LNCaP clone FGC (cell line): Measurements from ENCODE around the gene KRT14.
"Not testable (repeated sequence)": the region's sequence is repeated elsewhere in the genome, so short reads cannot be mapped to it uniquely, and the experiment has no call there.

Experiments
- DNase-seq: peaks from one replicate; pipeline ENCODE4 v3.0.0-alpha.2; 2011; ENCODE audit warnings: low read depth
- H3K4me3 ChIP-seq: 2 replicates; pipeline ENCODE4 v1.5.1; 2011; ENCODE audit warnings: mild to moderate bottlenecking, low read depth, low read length, control low read depth
- CTCF ChIP-seq: IDR thresholded peaks from 2 replicates; pipeline ENCODE4 v1.5.1; 2012; ENCODE audit warnings: mild to moderate bottlenecking; ENCODE audit not compliant: control insufficient read depth, insufficient read depth; ENCODE audit errors: extremely low read depth

Gene KRT14

GRCh38 chr17:41619036-41619926 is 32.6 kb upstream of the KRT14 start:
- H3K4me3 ChIP-seq, result no peak overlapping the region
- no peak for TF ChIP-seq CTCF
- DNase-seq, result no peak

DNA sequence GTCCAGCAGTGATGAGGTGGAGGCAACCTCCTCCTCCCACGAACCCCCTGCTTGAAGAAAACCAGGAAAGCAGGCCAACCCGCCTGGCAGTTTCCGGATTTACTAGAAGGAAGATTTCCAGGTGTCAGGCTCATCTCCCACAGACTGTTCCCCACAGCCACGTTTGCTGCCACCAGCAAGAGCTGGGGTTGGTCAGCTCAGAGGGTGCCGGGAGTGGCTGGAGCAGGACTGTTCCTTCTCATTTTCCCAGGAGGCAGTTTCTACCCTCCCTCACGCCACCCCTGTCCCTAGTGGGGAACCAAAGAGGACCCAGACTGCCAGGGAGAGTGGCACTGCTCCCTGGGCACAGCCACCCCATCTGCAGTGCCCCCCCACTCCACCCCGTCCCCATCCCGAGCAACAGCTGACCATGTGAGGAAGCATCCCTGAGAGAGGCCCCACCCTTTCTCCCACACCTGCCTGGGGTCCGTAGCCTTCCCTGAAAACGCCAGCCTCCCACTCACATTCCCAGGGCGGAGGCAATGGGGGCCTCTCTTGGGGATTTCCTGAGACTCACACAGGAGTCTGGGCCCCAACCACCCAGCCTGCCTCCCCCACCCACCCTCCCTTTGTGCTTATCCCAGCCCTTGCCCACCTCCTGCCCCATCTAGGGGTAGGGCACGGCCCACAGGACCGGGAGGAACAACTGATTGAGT is 31.8 kb upstream of the KRT14 start:
- no peak for TF ChIP-seq CTCF
- no peak overlapping the region for H3K4me3 ChIP-seq
- DNase-seq, result no peak

GRCh38 chr17:41617698-41618097 is 31.0 kb upstream of the KRT14 start:
- no peak for TF ChIP-seq CTCF
- H3K4me3 ChIP-seq, result no peak overlapping the region
- DNase-seq, result no peak

DNA sequence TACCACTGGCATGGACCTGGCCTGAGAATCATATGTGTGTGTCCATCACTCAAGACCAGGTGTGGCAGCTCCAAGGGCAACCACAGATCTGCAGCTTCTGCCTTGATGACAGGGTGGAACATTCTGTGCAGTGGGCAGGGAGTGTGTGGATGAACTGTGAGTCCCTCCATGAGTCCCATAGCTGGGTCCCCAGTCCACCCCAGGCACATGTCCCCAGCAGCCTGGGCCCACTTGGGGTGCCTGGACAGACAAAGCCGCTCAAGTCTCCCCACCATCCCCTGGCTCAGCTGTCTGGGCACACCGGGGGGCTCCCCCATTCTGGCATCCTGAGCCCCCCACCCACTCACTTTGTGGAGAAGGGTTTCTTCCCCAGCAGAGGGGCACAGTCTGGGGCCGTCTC is 30.4 kb upstream of the KRT14 start:
- no peak overlapping the region for H3K4me3 ChIP-seq
- TF ChIP-seq CTCF, result no peak
- no peak for DNase-seq

DNA sequence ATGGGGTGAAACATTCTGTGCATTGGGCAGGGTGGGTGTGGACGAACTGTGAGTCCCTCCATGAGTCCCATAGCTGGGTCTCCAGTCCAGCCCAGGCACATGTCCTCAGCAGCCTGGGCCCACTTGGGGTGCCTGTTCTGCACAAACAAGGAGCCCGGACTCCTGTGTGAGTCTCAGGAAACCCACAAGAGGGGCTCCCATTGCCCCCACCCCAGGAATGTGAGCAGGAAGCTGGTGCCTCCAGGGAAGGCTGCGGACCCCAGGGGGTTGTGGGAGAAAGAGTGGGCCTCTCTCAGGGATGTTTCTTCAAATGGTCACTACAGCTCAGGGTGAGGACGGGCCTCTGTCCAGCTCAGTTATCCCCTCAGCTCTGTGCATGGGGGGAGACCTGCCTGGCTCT is 29.8 kb upstream of the KRT14 start:
- not testable (repeated sequence) for H3K4me3 ChIP-seq, DNase-seq

- H3K4me3 ChIP-seq, result no peak overlapping the region
- DNase-seq, result no peak
- TF ChIP-seq CTCF, result no peak
These were observed 28.8 kb upstream of the KRT14 start for GRCh38 chr17:41615454-41615853.

GRCh38 chr17:41614767-41615166 is 28.1 kb upstream of the KRT14 start:
- not testable (repeated sequence) for DNase-seq, H3K4me3 ChIP-seq

DNA sequence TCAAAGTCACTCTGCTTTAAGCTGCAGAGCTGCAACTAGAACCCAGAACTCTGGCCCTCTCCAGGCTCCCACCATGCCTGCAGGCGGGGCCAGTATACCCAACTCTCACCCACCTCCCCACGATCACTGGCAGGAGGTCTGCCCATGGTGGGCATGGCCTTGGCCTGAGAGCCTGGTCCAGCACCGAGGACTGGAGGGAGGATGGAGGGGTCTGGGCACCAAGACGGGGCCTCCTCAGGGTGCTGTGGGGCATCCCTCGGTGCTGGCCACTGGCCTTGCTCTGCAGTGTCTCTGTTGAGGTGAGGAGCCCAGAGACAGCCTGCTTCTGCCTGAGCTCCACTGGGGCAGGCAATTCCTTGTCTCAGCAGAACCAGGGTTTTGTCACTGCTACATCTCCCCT is 27.4 kb upstream of the KRT14 start:
- no peak for DNase-seq
- no peak overlapping the region for H3K4me3 ChIP-seq
- TF ChIP-seq CTCF, result no peak
